ENCODE results near the gene COL4A2.

COL4A2 gene

GRCh38 chr13:110323172-110323891 lies 16.2 kb downstream of the COL4A2 start:
- no peak for DNase-seq

GRCh38 chr13:110324026-110324749 lies 17.1 kb downstream of the COL4A2 start:
- DNase-seq: no peak

GRCh38 chr13:110326263-110326904 lies 19.3 kb downstream of the COL4A2 start:
- no peak for DNase-seq

- DNase-seq: no peak
These were observed 20.1 kb downstream of the COL4A2 start for GRCh38 chr13:110327051-110327721.

GRCh38 chr13:110328573-110328972 lies 21.5 kb downstream of the COL4A2 start:
- no peak for DNase-seq

- no peak for DNase-seq
These were observed 22.2 kb downstream of the COL4A2 start for GRCh38 chr13:110329258-110329657.

- no peak for DNase-seq
These were observed 22.8 kb downstream of the COL4A2 start for GRCh38 chr13:110329798-110330461.

- no peak for DNase-seq
These were observed 23.5 kb downstream of the COL4A2 start for GRCh38 chr13:110330491-110331011.

GRCh38 chr13:110331362-110331761 lies 24.3 kb downstream of the COL4A2 start:
- DNase-seq: no peak

GRCh38 chr13:110332750-110333149 lies 25.7 kb downstream of the COL4A2 start:
- no peak for DNase-seq

- DNase-seq: no peak
These were observed 26.8 kb downstream of the COL4A2 start for GRCh38 chr13:110333837-110334236.

GRCh38 chr13:110334256-110334655 lies 27.2 kb downstream of the COL4A2 start:
- no peak for DNase-seq

- no peak for DNase-seq
These were observed 27.9 kb downstream of the COL4A2 start for GRCh38 chr13:110334841-110335490.

GRCh38 chr13:110336108-110336507 lies 29.0 kb downstream of the COL4A2 start:
- DNase-seq: no peak

- DNase-seq: no peak
These were observed 29.6 kb downstream of the COL4A2 start for GRCh38 chr13:110336681-110337080.

- no peak for DNase-seq
These were observed 30.2 kb downstream of the COL4A2 start for GRCh38 chr13:110337247-110337646.

- DNase-seq: no peak
These were observed 31.5 kb downstream of the COL4A2 start for GRCh38 chr13:110338441-110339101.

- DNase-seq: no peak
These were observed 32.2 kb downstream of the COL4A2 start for GRCh38 chr13:110339263-110339662.

GRCh38 chr13:110339975-110340550 lies 33.0 kb downstream of the COL4A2 start:
- DNase-seq: no peak

GRCh38 chr13:110340812-110341444 lies 33.8 kb downstream of the COL4A2 start:
- DNase-seq: no peak

All from NCI-H526 treated with DMSO at 0.1 percent for 48 hours (cell line).